Measurements from ENCODE around the gene FBXL20. TPM values are rescaled to one million over a fixed set of nuclear protein-coding genes. Genes with fewer than 3 reads are reported as not detected.
"Not testable (repeated sequence)": the region's sequence is repeated elsewhere in the genome, so short reads cannot be mapped to it uniquely, and the experiment has no call there.

Gene FBXL20, protein sequence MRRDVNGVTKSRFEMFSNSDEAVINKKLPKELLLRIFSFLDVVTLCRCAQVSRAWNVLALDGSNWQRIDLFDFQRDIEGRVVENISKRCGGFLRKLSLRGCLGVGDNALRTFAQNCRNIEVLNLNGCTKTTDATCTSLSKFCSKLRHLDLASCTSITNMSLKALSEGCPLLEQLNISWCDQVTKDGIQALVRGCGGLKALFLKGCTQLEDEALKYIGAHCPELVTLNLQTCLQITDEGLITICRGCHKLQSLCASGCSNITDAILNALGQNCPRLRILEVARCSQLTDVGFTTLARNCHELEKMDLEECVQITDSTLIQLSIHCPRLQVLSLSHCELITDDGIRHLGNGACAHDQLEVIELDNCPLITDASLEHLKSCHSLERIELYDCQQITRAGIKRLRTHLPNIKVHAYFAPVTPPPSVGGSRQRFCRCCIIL
- polyA plus RNA-seq (ENCODE audit: insufficient read length): 16.8 TPM
- long read RNA-seq, donor 1, full-length matches to known transcripts: 1 of 1 reads
- long read RNA-seq, donor 1, partial matches to known transcripts: 0 of 1 reads
- long read RNA-seq, donor 1, other reads (novel, unspliced or antisense): 0 of 1 reads
- long read RNA-seq, donor 2, full-length matches to known transcripts: 6 of 6 reads
- long read RNA-seq, donor 2, partial matches to known transcripts: 0 of 6 reads
- long read RNA-seq, donor 2, other reads (novel, unspliced or antisense): 0 of 6 reads
- long read RNA-seq, donor 3, full-length matches to known transcripts: 3 of 3 reads
- long read RNA-seq, donor 3, partial matches to known transcripts: 0 of 3 reads
- long read RNA-seq, donor 3, other reads (novel, unspliced or antisense): 0 of 3 reads
- long read RNA-seq, donor 4: 0 reads
- long read RNA-seq, donor 5, full-length matches to known transcripts: 2 of 9 reads
- long read RNA-seq, donor 5, partial matches to known transcripts: 7 of 9 reads
- long read RNA-seq, donor 5, other reads (novel, unspliced or antisense): 0 of 9 reads
- long read RNA-seq, donor 6: 0 reads
- long read RNA-seq, donor 7, full-length matches to known transcripts: 2 of 2 reads
- long read RNA-seq, donor 7, partial matches to known transcripts: 0 of 2 reads
- long read RNA-seq, donor 7, other reads (novel, unspliced or antisense): 0 of 2 reads
- long read RNA-seq, donor 8: 0 reads

DNA sequence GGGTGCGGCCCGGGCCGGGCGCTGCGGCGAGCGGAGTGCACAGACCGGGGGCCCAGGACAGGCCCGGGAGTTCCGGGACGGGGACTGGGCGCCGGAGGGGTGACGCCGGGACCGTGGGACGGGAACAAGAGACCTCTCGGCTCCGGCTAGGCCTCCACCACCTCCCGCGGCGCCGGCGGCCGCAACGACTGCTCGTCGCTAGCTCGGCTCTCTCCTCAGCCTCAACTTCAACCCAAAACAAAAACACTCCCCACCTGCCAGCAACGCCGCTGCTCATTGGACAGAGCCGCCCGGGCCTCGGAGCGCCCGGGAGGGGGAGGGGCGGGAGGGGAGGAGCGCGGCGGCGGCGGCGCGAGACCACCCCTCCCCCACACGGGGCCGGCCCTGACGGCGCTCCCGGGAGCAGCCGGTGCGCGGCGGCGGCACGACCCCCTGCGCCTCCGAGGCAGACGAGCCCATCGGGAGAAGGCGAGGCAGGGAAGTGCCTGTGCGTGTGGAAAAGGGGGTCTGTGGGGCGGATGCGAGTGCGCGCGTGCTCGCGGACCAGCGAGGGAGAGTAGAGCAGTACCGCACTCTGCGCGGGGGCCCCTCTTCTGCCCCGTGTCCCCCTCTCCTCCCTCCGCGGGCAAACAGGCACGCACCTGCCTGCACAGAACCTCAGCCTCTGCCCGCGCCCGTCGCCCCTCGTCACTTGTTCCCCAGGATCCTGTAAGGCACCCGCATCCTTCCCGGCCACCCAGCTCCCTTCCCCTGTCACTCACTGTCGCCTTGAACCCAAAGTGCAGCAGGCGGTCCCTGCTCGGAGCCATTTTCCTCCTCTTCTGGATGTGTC lies at the start of gene FBXL20:
TSS of gene FBXL20 (minus strand) at position 215 of the 832 bp plus-strand sequence. CDS start 224 bp downstream, outside the sequence.
- DNase-seq: peak; percentile 95

DNA sequence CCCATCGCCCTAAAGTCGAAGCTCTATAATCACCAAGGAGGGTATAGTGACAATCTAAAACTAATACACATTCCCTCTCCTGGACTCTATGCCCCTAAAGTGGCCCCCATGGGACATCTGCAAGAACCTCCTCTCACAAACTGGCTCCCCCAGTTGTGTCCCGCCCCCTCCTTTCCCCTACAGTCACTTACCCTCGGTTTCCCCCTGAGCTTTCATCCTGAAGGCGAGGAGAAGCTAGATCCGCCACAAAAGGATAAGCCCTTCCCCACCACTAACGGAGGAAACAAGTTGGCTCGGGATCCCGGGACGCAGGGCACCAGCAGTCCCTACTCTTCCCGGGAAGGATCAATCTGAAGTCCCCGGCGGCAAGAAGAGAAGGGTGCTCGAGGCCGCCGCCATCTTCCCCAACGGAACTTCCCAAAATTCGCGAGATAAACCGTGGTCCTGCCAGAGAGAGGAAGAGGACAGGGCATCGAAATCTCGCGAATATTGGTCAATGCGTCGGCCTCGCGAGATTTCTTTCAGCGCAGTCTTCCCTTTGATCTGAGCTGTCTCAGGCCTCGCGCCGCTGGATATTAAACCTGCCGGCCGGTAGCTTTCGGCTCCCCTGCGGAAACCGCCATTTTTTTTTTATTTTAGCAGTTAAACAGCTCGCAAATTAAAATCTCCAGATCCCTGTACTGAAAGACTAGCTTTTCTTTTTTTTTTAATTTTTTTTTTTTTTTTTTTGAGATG lies 49.6 kb upstream of the FBXL20 start, which contains the start of gene MED1:
TSS of gene MED1 (minus strand) at position 417 of the 735 bp plus-strand sequence. CDS start at position 216, 201 bp downstream.
- DNase-seq: peak; percentile 99

DNA sequence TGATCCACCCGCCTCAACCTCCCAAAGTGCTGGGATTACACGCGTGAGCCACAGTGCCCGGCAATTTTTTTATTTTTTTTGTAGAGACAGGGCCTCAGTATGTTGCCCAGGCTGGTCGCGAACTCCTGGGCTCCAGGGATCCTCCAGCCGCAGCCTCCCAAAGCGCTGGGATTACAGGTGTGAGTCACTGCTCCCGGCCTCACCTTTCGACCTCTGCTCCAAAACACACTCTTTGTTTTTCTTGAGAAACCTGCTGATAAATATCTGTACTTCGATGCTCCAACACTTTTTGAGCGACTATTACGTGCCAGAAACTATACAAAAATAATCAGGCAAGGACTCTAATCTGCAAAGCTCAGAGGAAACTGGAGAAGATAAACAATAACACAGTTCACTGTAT lies 48.6 kb upstream of the FBXL20 start:
- DNase-seq: no peak

DNA sequence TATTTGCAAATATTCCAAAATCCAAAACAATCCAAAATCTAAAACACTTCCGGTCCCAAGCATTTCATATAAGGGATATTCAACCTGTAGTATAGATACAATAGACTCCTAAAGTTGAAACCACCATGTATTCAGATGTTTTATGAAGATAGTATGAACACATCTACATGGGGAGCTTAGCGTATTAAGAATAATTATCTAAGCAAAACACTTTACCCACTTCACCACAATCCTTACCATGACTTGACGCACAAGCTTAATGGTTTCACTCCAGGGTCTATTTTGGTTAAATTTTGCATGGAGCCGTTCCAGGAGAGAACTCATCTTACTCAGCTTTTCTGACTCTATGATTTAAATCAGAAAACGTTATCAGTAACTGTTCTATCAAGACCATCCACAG lies 46.1 kb upstream of the FBXL20 start:
- no peak for DNase-seq

DNA sequence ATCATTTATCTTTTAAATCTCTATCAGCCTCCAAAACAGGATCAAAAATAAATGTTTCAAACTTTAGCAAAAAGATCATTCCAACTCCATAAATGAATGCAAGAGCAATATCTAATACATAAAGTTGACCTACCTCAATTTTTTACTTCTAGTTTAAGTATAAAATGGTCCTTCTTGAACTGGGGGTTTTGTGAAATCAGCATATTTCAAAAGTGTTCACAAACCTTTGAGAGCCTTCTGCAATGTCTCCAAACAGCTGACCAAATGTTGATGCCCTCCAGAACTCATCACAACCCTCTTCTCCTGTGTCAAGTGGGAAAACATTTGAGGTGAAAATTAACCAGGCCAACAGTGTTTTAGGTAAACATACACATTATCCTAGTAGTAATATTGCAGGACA lies 41.9 kb upstream of the FBXL20 start:
- DNase-seq: no peak

DNA sequence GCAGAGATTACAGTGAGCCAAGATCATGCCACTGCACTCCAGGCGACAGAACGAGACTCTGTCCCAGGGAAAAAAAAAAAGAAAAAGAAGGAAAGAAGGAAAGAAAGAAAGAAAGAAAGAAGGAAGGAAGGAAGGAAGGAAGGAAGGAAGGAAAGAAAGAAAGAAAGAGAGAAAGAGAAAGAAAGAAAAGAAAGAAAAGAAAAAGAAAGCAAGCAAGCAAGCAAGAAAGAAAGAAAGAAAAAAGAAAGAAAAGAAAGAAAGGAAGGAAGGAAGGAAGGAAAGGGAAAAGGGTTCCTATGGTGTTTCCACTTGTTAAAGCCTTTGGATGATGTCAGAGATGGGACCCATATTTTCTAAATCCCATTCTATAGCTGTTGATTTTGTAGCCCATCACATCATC lies 38.4 kb upstream of the FBXL20 start:
- DNase-seq: not testable (repeated sequence)

DNA sequence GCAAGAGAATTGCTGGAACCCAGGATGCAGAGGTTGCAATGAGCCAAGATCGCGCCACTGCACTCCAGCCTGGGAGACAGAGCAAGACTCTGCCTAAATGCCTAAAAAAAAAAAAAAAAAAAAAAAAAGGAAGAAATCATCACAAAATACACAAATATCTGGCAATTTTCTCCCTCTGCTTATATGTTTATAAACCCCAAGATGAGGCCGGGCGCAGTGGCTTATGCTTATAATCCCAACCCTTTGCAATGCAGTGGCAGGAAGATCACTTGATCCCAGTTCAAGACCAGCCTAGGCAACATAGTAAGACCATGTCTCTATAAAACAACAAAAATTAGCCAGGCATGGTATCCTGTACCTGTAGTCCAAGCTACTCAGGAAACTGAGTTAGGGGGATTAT lies 28.2 kb upstream of the FBXL20 start:
- DNase-seq: no peak

DNA sequence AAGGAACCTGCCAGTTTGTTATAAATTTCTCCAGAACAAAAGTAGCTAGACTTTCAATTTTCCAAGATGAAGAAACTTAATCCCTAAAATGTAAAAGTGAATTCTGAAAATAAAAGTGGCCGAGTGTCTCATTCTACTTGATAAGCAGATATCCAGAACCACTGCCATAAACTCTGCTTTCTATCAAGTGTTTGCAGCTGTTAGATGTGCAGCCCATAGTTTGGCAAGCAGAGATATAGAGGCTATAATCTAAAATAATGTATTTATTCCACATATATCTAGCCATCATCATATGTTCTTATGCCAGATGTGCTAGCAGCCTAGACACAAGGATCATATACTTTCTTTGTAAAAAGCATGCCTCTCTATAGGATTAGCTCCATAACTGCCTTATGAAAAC lies 14.7 kb upstream of the FBXL20 start:
- DNase-seq: no peak

DNA sequence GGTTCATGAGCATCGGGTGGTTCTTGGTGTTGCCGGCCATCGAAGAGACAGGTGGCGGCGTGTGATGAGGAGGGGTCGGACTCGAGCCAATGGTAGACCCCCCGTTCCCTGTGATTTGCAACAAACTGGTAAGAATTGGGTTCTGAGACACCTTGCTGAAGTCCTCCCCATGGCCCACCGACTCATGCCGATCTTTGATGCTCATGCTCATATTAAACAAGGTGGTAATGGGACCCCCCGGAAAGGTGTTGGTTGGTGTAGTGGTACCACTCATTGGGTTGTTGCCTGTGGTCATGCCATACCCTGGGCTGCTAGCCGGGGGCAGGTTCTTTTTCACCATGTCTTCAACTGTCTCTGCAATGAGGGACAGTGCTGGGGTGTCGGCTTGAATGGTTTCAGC lies 8.9 kb upstream of the FBXL20 start:
- DNase-seq: no peak

DNA sequence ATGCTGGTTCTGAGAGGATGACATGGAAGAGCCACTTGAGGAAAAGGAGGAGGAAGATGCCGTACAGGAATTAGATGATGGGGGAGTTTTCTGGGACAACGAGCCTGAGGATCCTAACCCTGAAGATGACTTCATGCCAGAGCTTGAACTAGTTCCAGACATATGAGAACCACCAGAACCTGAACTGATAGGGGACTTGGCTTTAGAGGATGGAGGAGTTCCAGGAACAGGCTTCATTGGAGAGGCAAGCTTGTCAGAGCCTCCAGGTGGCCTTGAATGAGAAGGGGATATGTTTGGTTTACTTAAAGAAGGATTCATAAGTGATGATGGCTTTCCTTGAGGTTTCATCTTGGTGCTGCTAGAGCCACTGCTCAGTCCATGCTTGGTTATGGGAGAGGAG lies 6.9 kb upstream of the FBXL20 start:
- no peak for DNase-seq

DNA sequence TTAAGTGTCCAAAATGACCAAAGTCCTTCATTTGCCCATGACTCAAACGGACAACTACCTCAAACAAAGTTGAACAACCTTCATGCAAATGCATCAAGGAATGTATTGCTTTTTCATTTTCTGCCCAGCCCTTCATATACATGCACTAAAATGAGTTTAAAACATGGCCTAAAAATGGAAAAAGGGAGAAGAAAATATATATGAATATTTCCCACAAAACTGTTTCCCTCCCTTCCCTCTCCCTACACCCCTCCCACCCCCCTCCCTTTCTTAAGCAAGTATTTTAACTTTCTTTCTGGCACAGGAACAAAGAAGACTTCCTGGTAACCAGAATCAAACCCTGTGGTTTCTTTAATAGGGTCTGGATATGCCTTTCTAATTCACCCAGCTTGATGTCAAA lies 5.5 kb upstream of the FBXL20 start:
- no peak for DNase-seq

DNA sequence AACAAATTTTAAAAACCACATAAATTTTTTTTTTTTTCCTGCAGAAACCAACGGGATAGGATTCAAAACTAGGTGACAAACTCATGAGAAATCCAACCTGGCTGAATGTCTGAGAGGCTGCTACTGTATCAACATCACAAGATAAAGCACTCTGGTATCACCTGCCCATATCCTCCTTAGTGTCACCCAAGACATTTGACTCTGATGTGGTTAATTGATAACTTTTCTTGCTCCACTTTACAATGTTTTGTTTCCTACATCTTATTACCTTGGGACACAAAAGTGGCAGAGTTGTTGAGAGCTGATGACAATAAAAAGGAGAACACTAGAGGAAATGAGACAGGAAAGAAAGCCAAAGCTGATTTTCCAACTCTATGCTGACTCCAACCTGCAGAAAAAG lies 4.0 kb upstream of the FBXL20 start:
- DNase-seq: no peak

DNA sequence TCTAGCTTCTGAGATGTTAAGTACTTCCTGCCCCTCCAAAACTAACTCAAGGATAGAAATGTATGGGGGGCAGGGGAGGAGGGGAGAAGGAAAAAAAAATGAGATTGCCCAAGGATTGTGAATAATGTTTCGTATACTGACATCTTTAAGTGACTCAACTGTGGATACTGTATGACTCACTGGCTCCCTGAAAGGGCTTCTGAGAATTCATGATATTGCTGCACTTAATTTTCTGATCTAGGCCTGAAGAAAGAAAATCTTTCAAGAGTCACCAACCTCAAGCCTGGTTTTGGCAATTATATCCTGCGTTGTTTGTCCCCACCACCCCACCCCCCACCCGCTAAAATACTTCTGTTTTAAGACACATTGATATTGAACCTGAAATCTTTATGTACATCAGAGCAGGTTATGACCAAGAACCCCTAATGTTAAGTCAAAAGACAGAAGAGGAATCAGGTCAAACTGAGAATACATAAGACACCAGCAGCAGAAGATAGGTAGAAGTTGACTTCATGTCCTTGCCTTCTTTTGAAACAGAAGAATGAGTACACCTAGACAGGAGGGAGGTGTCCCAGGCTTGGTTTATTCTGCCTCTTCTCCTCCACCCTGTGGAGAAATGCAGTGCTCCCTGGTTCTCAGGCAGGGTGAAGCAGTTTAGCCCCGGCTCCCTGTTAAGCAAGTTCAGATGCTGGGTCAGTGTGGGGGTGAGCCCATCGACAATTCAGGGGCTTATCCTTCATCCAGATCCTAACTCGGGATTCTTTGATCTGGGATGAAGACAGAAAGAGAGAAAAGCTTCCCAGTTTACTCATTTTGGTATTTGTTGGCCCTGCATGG lies 3.3 kb upstream of the FBXL20 start:
- DNase-seq: no peak

DNA sequence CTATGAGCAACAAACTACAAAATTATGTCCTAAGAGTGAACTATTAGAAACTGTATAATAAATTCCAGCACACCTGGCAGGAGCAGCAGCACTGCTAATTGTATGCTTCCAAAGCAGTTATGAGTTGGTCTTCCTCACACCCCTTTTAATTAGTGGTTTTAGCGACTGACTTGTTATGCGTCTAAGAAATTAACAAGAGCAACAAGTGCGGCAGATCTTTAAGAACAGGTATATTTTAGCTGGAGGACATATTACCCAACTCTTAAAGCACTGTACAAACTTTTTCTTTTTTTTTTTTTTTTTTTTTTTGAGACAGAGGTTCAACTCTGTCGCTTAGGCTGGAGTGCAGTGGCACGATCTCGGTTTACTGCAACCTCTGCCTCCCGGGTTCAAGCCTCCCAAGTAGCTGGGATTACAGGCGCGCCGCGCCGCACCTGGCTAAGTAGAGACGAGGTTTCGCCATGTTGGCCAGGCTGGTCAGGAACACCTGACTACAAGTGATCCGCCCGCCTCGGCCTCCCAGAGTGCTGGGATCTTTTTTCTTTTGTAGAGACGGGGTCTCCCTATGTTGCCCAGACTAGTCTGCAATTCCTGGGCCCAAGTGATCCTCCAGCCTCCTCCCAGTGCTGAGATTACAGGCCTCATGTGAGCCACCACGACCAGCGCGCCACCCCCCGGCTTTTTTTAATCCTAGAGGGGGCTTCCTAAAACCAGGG lies 1.6 kb upstream of the FBXL20 start:
- DNase-seq: no peak

DNA sequence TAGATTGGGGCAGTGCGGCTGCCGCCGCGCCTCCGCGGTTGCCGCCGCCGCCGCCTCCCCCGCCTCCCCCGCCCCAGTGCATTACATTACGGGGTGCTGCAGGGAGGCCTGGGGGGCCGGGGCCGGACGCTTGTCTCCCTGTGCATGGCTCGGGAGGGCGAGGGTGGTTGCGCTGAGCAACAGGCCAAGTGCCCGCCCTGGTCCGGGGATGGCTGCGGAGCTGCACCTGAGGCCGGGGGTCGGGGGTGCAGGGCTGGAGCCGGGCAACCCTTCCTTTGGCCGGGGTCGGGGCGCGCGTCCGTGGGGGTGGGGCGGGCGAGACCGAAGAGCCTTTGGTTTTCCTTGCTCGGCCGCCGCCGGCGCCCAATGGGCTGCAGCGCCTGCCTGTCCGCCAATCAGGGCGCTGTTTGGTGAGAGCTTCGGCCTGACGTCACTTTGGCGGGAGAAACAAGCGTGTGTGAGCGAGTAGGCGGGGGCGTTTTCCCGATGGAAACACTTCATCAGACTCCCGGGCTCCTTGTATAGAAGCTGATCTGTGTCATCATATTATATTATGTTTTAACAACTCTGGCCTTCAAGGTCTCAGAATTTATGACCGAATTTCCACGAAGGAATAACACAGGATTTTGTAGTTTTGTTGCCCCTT lies 941 bp upstream of the FBXL20 start:
- DNase-seq: peak; percentile 91

DNA sequence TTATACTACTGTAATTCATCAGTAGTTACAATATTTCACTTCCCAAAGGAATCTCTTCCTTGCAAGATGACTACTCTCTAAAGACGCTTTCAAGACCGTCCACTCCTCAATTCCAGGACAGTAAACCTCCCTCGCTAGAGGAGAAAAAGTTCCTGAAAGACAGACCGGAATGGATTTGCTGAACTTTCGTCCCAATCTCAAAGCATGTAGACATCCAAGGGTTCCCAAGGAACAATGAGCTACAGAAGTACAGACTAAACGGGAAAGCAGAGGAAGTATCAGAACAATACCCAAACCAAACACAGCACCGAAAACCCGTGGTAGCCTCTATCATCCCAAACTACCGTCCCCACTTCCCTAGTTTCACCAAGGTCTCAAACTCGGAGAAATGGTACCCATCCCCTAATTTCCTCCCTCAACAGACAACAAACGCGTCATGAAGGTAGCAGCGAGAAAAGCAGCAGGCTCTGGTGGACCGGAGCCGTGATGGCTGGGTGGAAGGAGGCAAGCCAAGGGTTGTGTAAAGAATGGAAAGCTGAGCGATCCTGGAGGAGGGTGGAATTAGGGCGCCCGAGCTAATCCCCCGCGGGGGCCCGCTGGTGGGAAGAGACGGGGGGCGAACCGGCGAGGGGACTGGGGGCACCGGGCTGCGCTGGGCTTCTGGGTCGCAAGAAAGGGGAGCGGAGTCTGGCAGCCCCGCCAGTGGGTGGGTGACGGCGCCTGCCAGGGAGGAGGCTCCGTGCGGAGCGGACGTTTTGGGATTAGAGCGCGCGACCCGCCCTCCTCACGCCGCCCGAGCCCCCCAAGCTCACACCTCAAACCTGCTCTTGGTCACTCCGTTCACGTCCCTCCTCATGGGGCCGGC lies 647 bp downstream of the FBXL20 start:
- DNase-seq: peak; percentile 19

DNA sequence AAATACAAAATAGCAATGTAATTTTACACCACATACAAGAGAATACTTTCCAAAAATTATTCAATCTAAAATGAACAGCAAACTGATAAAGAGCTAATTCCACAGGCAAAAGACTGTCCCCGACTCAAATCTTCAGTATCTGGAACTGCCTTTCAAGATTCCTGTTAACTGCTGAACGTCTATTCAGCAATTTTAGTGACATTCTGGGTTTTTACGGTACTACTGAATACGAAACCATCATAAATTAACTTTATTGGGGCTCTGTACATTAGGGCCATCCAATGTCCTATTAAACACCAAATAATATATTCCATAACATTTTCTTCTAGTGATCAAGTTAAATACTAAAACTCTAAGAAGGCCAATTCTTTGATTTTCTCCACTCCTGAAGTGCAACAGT lies 1.6 kb downstream of the FBXL20 start:
- no peak for DNase-seq

DNA sequence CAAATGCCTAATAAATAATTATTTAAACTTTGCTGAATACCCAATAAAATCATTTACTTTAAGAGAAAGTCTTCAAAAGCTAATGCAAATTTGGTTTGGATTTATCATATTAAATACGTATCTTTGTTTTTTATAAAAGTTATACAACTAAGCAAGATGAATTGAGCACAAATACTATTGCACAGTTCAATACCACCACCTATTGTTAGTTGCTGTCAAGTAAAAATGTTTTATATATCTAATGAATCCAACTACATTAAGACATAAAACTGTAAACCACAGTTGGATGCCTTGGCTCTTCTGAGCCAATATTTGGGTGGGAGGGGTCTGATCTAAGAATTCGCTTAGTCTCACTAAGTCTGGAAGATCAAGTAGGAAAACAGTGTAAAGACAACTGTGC lies 7.7 kb downstream of the FBXL20 start:
- DNase-seq: no peak

All from left kidney (tissue), 8 donors.